Spinal cord (tissue), 10 donors: ENCODE results near the gene UBE2R2. TPM values are rescaled to one million over a fixed set of nuclear protein-coding genes. Genes with fewer than 3 reads are reported as not detected.

Experiments used
- DNase-seq, 6 donors: peaks; one replicate each; pipeline versions ENCODE4 v3.0.0 to v3.0.0-alpha.2; 2013 to 2015; ENCODE audit warnings: low spot score in 6 of 6, low read depth in 4 of 6
- H3K27ac ChIP-seq: one replicate; pipeline ENCODE4 v1.5.1; 2013; ENCODE audit warnings: low read depth, low read length, control low read depth
- H3K27me3 ChIP-seq: one replicate; pipeline ENCODE4 v1.6.1; 2013; ENCODE audit warnings: low read length; ENCODE audit not compliant: control insufficient read depth, insufficient read depth
- H3K36me3 ChIP-seq: one replicate; pipeline ENCODE4 v1.6.1; 2013; ENCODE audit warnings: low read length; ENCODE audit not compliant: control insufficient read depth, insufficient read depth
- H3K4me1 ChIP-seq: one replicate; pipeline ENCODE4 v1.6.1; 2013; ENCODE audit warnings: low read length; ENCODE audit not compliant: control insufficient read depth, insufficient read depth
- H3K4me3 ChIP-seq: one replicate; pipeline ENCODE4 v1.5.1; 2013; ENCODE audit warnings: low read depth, low read length, control low read depth
- H3K9me3 ChIP-seq: one replicate; pipeline ENCODE4 v1.6.1; 2013; ENCODE audit warnings: low read length; ENCODE audit not compliant: control insufficient read depth, insufficient read depth
- WGBS: methylation state at CpG from one replicate; pipeline ENCODE4 v1.1.5; 2013; ENCODE audit warnings: missing lambda C conversion rate; ENCODE audit not compliant: insufficient coverage; 5-methylcytosine and 5-hydroxymethylcytosine counted together
- polyA plus RNA-seq, 2 donors: library from polyadenylated mRNA; unstranded; fragments of 120-200 nt; gene quantifications; one replicate each; pipeline ENCODE4 v1.2.1, GENCODE V29; 2013; ENCODE audit not compliant: insufficient read length in 2 of 2
- total RNA-seq, 2 donors: library from RNA; depleted of rRNA in 1 of 2; stranded (reverse); fragments of 120-200 nt in 1 of 2; fragments of >200 nt in 1 of 2; gene quantifications; one replicate each; pipeline versions ENCODE4 v1.2.3 to v1.2.4, GENCODE V29; 2013 to 2014
- donor health status: healthy.

UBE2R2 gene
- total and polyA plus RNA-seq, 4 donors: 24.2 to 68.4 (median 43.4) TPM

GRCh38 chr9:33932078-33932807 is 115.3 kb downstream of the UBE2R2 start:
- H3K4me1 ChIP-seq: no peaks in the 10 kb centered on the region
- no peak overlapping the region for H3K4me3 ChIP-seq
- peaks cover 57% of the 10 kb centered on the region for H3K36me3 ChIP-seq
- no peaks in the 10 kb centered on the region for H3K27me3 ChIP-seq
- H3K27ac ChIP-seq: no peak overlapping the region
- H3K9me3 ChIP-seq: no peaks in the 10 kb centered on the region
- DNase-seq: no peak
- 95% methylated on average over 20 of the region's 20 CpGs for WGBS

- no peak for DNase-seq
- no peaks in the 10 kb centered on the region for H3K27me3 ChIP-seq
- WGBS: 77% methylated on average over 3 of the region's 5 CpGs
- no peak overlapping the region for H3K4me3 ChIP-seq
- H3K4me1 ChIP-seq: no peaks in the 10 kb centered on the region
- H3K27ac ChIP-seq: no peak overlapping the region
- peaks cover 56% of the 10 kb centered on the region for H3K36me3 ChIP-seq
- no peaks in the 10 kb centered on the region for H3K9me3 ChIP-seq
These were observed 117.4 kb downstream of the UBE2R2 start for GRCh38 chr9:33934188-33934878.

- Histone ChIP-seq H3K9me3 (no peaks in the 10 kb centered on the region), H3K4me1 (no peaks in the 10 kb centered on the region), H3K27ac (no peak overlapping the region), H3K4me3 (no peak overlapping the region), H3K27me3 (no peaks in the 10 kb centered on the region), H3K36me3 (peaks cover 49% of the 10 kb centered on the region)
- 79% methylated on average over 6 of the region's 9 CpGs for WGBS
- no peak for DNase-seq
These were observed 123.2 kb downstream of the UBE2R2 start for GRCh38 chr9:33939924-33940874.

- H3K36me3 ChIP-seq: peaks cover 46% of the 10 kb centered on the region
- no peaks in the 10 kb centered on the region for H3K27me3 ChIP-seq
These were observed 125.6 kb downstream of the UBE2R2 start for GRCh38 chr9:33942471-33943083.

GRCh38 chr9:33943389-33943788 is 126.4 kb downstream of the UBE2R2 start:
- H3K27ac ChIP-seq: no peak overlapping the region
- WGBS: 73% methylated on average over 2 of the region's 2 CpGs
- H3K4me1 ChIP-seq: no peaks in the 10 kb centered on the region
- no peaks in the 10 kb centered on the region for H3K27me3 ChIP-seq
- peaks cover 39% of the 10 kb centered on the region for H3K36me3 ChIP-seq
- no peak for DNase-seq
- H3K4me3 ChIP-seq: no peak overlapping the region
- no peaks in the 10 kb centered on the region for H3K9me3 ChIP-seq

More at GRCh38 chr9:33942471-33943083, 125.6 kb downstream of the UBE2R2 start:
- DNase-seq: no peak
- H3K4me1 ChIP-seq: no peaks in the 10 kb centered on the region
- no peaks in the 10 kb centered on the region for H3K9me3 ChIP-seq
- WGBS: no CpG with 5 or more reads among the region's 3 CpGs
- H3K27ac ChIP-seq: no peak overlapping the region
- no peak overlapping the region for H3K4me3 ChIP-seq

GRCh38 chr9:33946779-33947535 is 130.0 kb downstream of the UBE2R2 start:
- Histone ChIP-seq H3K4me1 (no peaks in the 10 kb centered on the region), H3K4me3 (no peak overlapping the region), H3K27ac (no peak overlapping the region), H3K9me3 (no peaks in the 10 kb centered on the region), H3K27me3 (no peaks in the 10 kb centered on the region), H3K36me3 (peaks cover 23% of the 10 kb centered on the region)
- no peak for DNase-seq
- WGBS: 86% methylated on average over 3 of the region's 3 CpGs

GRCh38 chr9:33950371-33950770 is 133.4 kb downstream of the UBE2R2 start:
- Histone ChIP-seq H3K9me3 (no peaks in the 10 kb centered on the region), H3K4me3 (no peak overlapping the region), H3K4me1 (no peaks in the 10 kb centered on the region), H3K27me3 (no peaks in the 10 kb centered on the region), H3K36me3 (peaks cover 14% of the 10 kb centered on the region), H3K27ac (no peak overlapping the region)
- DNase-seq: no peak
- WGBS: no CpG with 5 or more reads among the region's 1 CpG

GRCh38 chr9:33952066-33952465 is 135.1 kb downstream of the UBE2R2 start:
- DNase-seq: no peak
- no peak overlapping the region for H3K27ac ChIP-seq
- H3K36me3 ChIP-seq: peaks cover 23% of the 10 kb centered on the region
- no peak overlapping the region for H3K4me3 ChIP-seq
- no peaks in the 10 kb centered on the region for H3K9me3 ChIP-seq
- no peaks in the 10 kb centered on the region for H3K4me1 ChIP-seq
- no CpG with 5 or more reads among the region's 2 CpGs for WGBS
- H3K27me3 ChIP-seq: no peaks in the 10 kb centered on the region
